H1 (cell line): ENCODE data around the gene FAM114A2. TPM values are rescaled to one million over a fixed set of nuclear protein-coding genes. Genes with fewer than 3 reads are reported as not detected.

Source experiments
- CTCF ChIA-PET: fragments of 300-600 bp; sonication (Branson Sonifier 250); formaldehyde crosslinking; loops from one replicate; lab custom pipeline; 2021; ENCODE audit not compliant: partially characterized antibody; lab: Charles Lee
- POLR2A ChIA-PET: fragments of 300-600 bp; sonication (Branson Sonifier 250); formaldehyde crosslinking; loops from one replicate; lab custom pipeline; 2021; ENCODE audit warnings: inconsistent platforms; ENCODE audit not compliant: partially characterized antibody; lab: Charles Lee
- DNase-seq, 2 experiments: peaks; one replicate each; pipeline versions ENCODE4 v3.0.0 to v3.0.0-alpha.2; 2010 to 2022; ENCODE audit warnings: low spot score in 2 of 2, low read depth in 1 of 2, mixed read lengths in 1 of 2
- FAIRE-seq: peaks from 2 replicates; lab custom pipeline; 2011; peaks lifted over from hg19 to GRCh38; lab: Jason Lieb, UNC
- H2AFZ ChIP-seq: 2 replicates; pipeline ENCODE4 v1.8.1; 2012; ENCODE audit warnings: low read length, inconsistent platforms
- H2AK5ac ChIP-seq: 2 replicates; pipeline ENCODE4 v1.6.1; 2013; ENCODE audit warnings: low read depth, low read length
- H2BK120ac ChIP-seq: replicated peaks from 2 replicates; pipeline ENCODE3; 2013; ENCODE audit warnings: low read depth, low read length, inconsistent platforms
- H2BK12ac ChIP-seq: 2 replicates; pipeline ENCODE4 v1.6.1; 2013; ENCODE audit warnings: low read depth, low read length
- H2BK15ac ChIP-seq: 2 replicates; pipeline ENCODE4 v1.6.1; 2013; ENCODE audit warnings: low read length
- H2BK20ac ChIP-seq: 2 replicates; pipeline ENCODE4 v1.6.1; 2013; ENCODE audit warnings: low read length
- H2BK5ac ChIP-seq: 2 replicates; pipeline ENCODE4 v1.6.1; 2013; ENCODE audit warnings: low read depth, low read length
- H3K14ac ChIP-seq: 2 replicates; pipeline ENCODE4 v1.6.1; 2013; ENCODE audit warnings: inconsistent platforms; ENCODE audit not compliant: insufficient read length
- H3K18ac ChIP-seq: 2 replicates; pipeline ENCODE4 v1.6.1; 2013; ENCODE audit warnings: low read length; ENCODE audit errors: extremely low read depth
- H3K23ac ChIP-seq: 2 replicates; pipeline ENCODE4 v1.6.1; 2013; ENCODE audit warnings: inconsistent platforms; ENCODE audit not compliant: insufficient read length
- H3K23me2 ChIP-seq: 2 replicates; pipeline ENCODE4 v1.6.1; 2013; ENCODE audit warnings: low read depth, low read length
- H3K27ac ChIP-seq: 2 replicates; pipeline ENCODE4 v1.6.1; 2011; ENCODE audit warnings: low read depth, low read length, inconsistent platforms
- H3K27me3 ChIP-seq, 4 experiments: replicated peaks in 1 of 4; 1 replicate in 1 of 4; 2 replicates in 3 of 4; pipeline versions ENCODE4 v1.6.1 to v1.8.1; 2011 to 2013; ENCODE audit warnings: low read length in 3 of 4, mild to moderate bottlenecking in 3 of 4, inconsistent platforms in 2 of 4, mixed read lengths in 2 of 4, moderate library complexity in 1 of 4; ENCODE audit not compliant: control insufficient read depth in 3 of 4, insufficient read depth in 3 of 4; ENCODE audit errors: extremely low read depth in 1 of 4
- H3K36me3 ChIP-seq, 4 experiments: 2 replicates each; pipeline versions ENCODE4 v1.6.1 to v1.8.1; 2011 to 2013; ENCODE audit warnings: mild to moderate bottlenecking in 4 of 4, low read length in 3 of 4, moderate library complexity in 2 of 4, control low read depth in 1 of 4, inconsistent platforms in 1 of 4; ENCODE audit not compliant: insufficient read depth in 4 of 4, control insufficient read depth in 2 of 4
- H3K4ac ChIP-seq: replicated peaks from 2 replicates; pipeline ENCODE3; 2013; ENCODE audit warnings: low read length, low read depth, mixed read lengths, inconsistent platforms; ENCODE audit not compliant: insufficient read length
- H3K4me1 ChIP-seq, 4 experiments: replicated peaks in 1 of 4; 1 replicate in 1 of 4; 2 replicates in 3 of 4; pipeline versions ENCODE4 v1.6.1 to v1.8.1; 2011 to 2013; ENCODE audit warnings: low read length in 3 of 4, inconsistent platforms in 2 of 4, mixed read lengths in 1 of 4; ENCODE audit not compliant: insufficient read depth in 4 of 4, control insufficient read depth in 3 of 4
- H3K4me2 ChIP-seq, 2 experiments: 2 replicates each; pipeline versions ENCODE4 v1.6.1 to v1.8.1; 2011 to 2013; ENCODE audit warnings: low read depth in 2 of 2, low read length in 2 of 2, control low read depth in 1 of 2, inconsistent platforms in 1 of 2, mild to moderate bottlenecking in 1 of 2; ENCODE audit not compliant: insufficient read depth in 1 of 2
- H3K4me3 ChIP-seq, 4 experiments: fragments of 200-600, 300-600 bp in 1 of 4; sonication (generic), shearing (Covaris generic), sonication (Bioruptor Twin) in 1 of 4; 2 replicates each; pipeline versions ENCODE4 v1.5.1 to v1.8.1; 2011 to 2016; ENCODE audit warnings: low read length in 4 of 4, low read depth in 3 of 4, control low read depth in 2 of 4, inconsistent platforms in 2 of 4, mild to moderate bottlenecking in 2 of 4, mixed read lengths in 1 of 4, moderate library complexity in 1 of 4; ENCODE audit not compliant: insufficient read depth in 2 of 4; ENCODE audit errors: extremely low read depth in 1 of 4
- H3K56ac ChIP-seq: replicated peaks from 2 replicates; pipeline ENCODE3; 2013; ENCODE audit warnings: low read depth, mild to moderate bottlenecking, mixed read lengths, low read length, inconsistent platforms; ENCODE audit not compliant: insufficient read length
- H3K79me1 ChIP-seq: 2 replicates; pipeline ENCODE4 v1.6.1; 2013; ENCODE audit warnings: low read depth, low read length, control low read depth
- H3K79me2 ChIP-seq, 2 experiments: 2 replicates each; pipeline versions ENCODE4 v1.6.1 to v1.8.1; 2012 to 2013; ENCODE audit warnings: low read length in 2 of 2, mild to moderate bottlenecking in 2 of 2, inconsistent platforms in 1 of 2; ENCODE audit not compliant: insufficient read depth in 2 of 2, control insufficient read depth in 1 of 2
- H3K9ac ChIP-seq, 4 experiments: replicated peaks in 1 of 4; 1 replicate in 1 of 4; 2 replicates in 3 of 4; pipeline versions ENCODE4 v1.6.1 to v1.8.1; 2011 to 2013; ENCODE audit warnings: low read depth in 3 of 4, low read length in 3 of 4, control low read depth in 2 of 4, mild to moderate bottlenecking in 2 of 4, moderate library complexity in 2 of 4, inconsistent platforms in 1 of 4; ENCODE audit errors: extremely low read depth in 1 of 4
- H3K9me3 ChIP-seq, 2 experiments: 2 replicates each; pipeline versions ENCODE4 v1.6.1 to v1.8.1; 2012 to 2013; ENCODE audit warnings: mild to moderate bottlenecking in 2 of 2, moderate library complexity in 2 of 2, control low read depth in 1 of 2, inconsistent platforms in 1 of 2, low read depth in 1 of 2, low read length in 1 of 2, mixed read lengths in 1 of 2; ENCODE audit not compliant: insufficient read depth in 2 of 2
- H4K20me1 ChIP-seq, 2 experiments: replicated peaks in 1 of 2; 2 replicates each; pipeline versions ENCODE3 to v1.8.1; 2011 to 2013; ENCODE audit warnings: inconsistent platforms in 2 of 2, low read length in 2 of 2, mild to moderate bottlenecking in 1 of 2; ENCODE audit not compliant: insufficient read depth in 2 of 2, control insufficient read depth in 1 of 2
- H4K5ac ChIP-seq: 2 replicates; pipeline ENCODE4 v1.6.1; 2013; ENCODE audit warnings: low read length, low read depth, mixed read lengths, inconsistent platforms; ENCODE audit not compliant: insufficient read length
- H4K8ac ChIP-seq: 2 replicates; pipeline ENCODE4 v1.8.0; 2013; ENCODE audit warnings: mild to moderate bottlenecking, moderate library complexity, low read length, inconsistent platforms; ENCODE audit not compliant: insufficient read depth; ENCODE audit errors: extremely low read depth
- H4K91ac ChIP-seq: replicated peaks from 2 replicates; pipeline ENCODE3; 2013; ENCODE audit warnings: low read length, mixed read lengths, inconsistent platforms; ENCODE audit not compliant: insufficient read length
- KDM1A ChIP-seq: fragments of 200-600, 300-600 bp; sonication (generic); IDR thresholded peaks from 2 replicates; pipeline ENCODE4 v1.7.1; 2016; ENCODE audit warnings: mild to moderate bottlenecking, low read length, borderline replicate concordance
- SP2 ChIP-seq: IDR thresholded peaks from 2 replicates; pipeline ENCODE4 v1.6.1; 2012; ENCODE audit warnings: mild to moderate bottlenecking, low read length, inconsistent platforms
- TEAD4 ChIP-seq: IDR thresholded peaks from 2 replicates; pipeline ENCODE4 v1.6.1; 2012; ENCODE audit warnings: low read depth, low read length, inconsistent platforms, mixed read lengths
- WGBS, 2 experiments: shearing (Covaris generic) in 1 of 2; methylation state at CpG; one replicate each; pipeline versions ENCODE4 v1.1.6 to v1.1.7; 2013 to 2015; ENCODE audit warnings: low lambda C conversion rate in 2 of 2, mixed read lengths in 2 of 2, inconsistent platforms in 1 of 2, low coverage in 1 of 2, missing lambda C conversion rate in 1 of 2; ENCODE audit not compliant: insufficient replicate concordance in 2 of 2, insufficient coverage in 1 of 2, insufficient read length in 1 of 2; ENCODE audit errors: extremely low coverage in 1 of 2, missing lambda C conversion rate in 1 of 2; 5-methylcytosine and 5-hydroxymethylcytosine counted together
- polyA plus RNA-seq, 7 experiments: library from polyadenylated mRNA; depleted of rRNA in 3 of 7; stranded (reverse) in 5 of 7; unstranded in 2 of 7; fragments of >200 nt in 5 of 7; fragments of 200-250 nt in 2 of 7; gene quantifications; 1 replicate in 5 of 7; 2 replicates in 1 of 7; 4 replicates in 1 of 7; pipeline versions ENCODE4 v1.2.1 to v1.2.3, GENCODE V29; 2011 to 2013; ENCODE audit warnings: missing spikeins in 2 of 7, mixed read lengths in 2 of 7
- total RNA-seq: library from RNA; stranded (reverse); fragmentation: NEBNext Ultra II Directional; extraction: Animal tissue kit (Norgen Biotek cat#: 25700); gene quantifications from 2 replicates; pipeline ENCODE4 v1.2.1, GENCODE V29; 2021

Gene FAM114A2
- total and polyA plus RNA-seq, 2 of the 8 experiments (the other 6 are each of a cell fraction or from before 2014, with no cell fraction given) = 3.8 to 9.2 TPM

GRCh38 chr5:153952893-153953292 lies 85.8 kb downstream of the FAM114A2 start:
- WGBS, 2 experiments = 94% methylated on average over 2 of the region's 2 CpGs; no CpG with 5 or more reads in 1 of the 2 experiments
- Histone ChIP-seq H3K9me3 (peaks cover 3% of the 10 kb centered on the region in 2 experiments; a peak in 2 of 4 replicates), H3K27me3 (no peaks in the 10 kb centered on the region), H3K36me3 (no peaks in the 10 kb centered on the region), H2BK5ac (no peak overlapping the region), H2BK12ac (no peak overlapping the region), H2BK120ac (no peak overlapping the region), H2AFZ (no peak overlapping the region), H2AK5ac (no peak overlapping the region), H3K18ac (no peak overlapping the region), H3K4me3 (no peak overlapping the region), H3K4ac (no peak overlapping the region), H2BK20ac (no peak overlapping the region), H3K79me1 (no peaks in the 10 kb centered on the region), H3K79me2 (no peaks in the 10 kb centered on the region), H4K5ac (no peak overlapping the region), H2BK15ac (no peak overlapping the region), H3K4me1 (no peaks in the 10 kb centered on the region), H4K8ac (no peak overlapping the region), H3K9ac (no peak overlapping the region), H3K56ac (no peak overlapping the region), H3K4me2 (no peak overlapping the region), H3K14ac (no peak overlapping the region), H3K23me2 (no peaks in the 10 kb centered on the region), H3K23ac (no peak overlapping the region), H4K20me1 (no peaks in the 10 kb centered on the region), H4K91ac (no peak overlapping the region), H3K27ac (no peak overlapping the region)
- DNase-seq (no peak), FAIRE-seq (no peak)
- CTCF ChIA-PET = interaction anchor here (1.3 to 3.1 kb wide), 3 partner anchors 12 to 528 kb away, joined by 3 to 15 read pairs (median 14); no protein-coding TSS in a partner anchor
- POLR2A ChIA-PET = no interaction called here
- TF ChIP-seq KDM1A = no peak
- TF ChIP-seq SP2 = no peak
- no peak for TF ChIP-seq TEAD4
